Right atrium auricular region (tissue), 2 donors: ENCODE measurements around the gene C4orf46. TPM values are rescaled to one million over a fixed set of nuclear protein-coding genes. Genes with fewer than 3 reads are reported as not detected.

ENCODE experiments used
- DNase-seq: peaks from one replicate; pipeline ENCODE4 v3.0.0-alpha.2; 2019; ENCODE audit warnings: low spot score
- H3K27ac ChIP-seq, 2 donors: fragments of 200-600 bp; sonication (generic); 1 replicate in 1 of 2; 2 replicates in 1 of 2; pipeline ENCODE4 v1.5.1; 2016 to 2019
- H3K27me3 ChIP-seq, 2 donors: fragments of 200-600 bp; sonication (generic); one replicate each; pipeline versions ENCODE4 v1.5.1 to v1.6.0; 2017 to 2019
- H3K36me3 ChIP-seq: fragments of 200-600 bp; sonication (generic); one replicate; pipeline ENCODE4 v1.5.1; 2016
- H3K4me1 ChIP-seq, 2 donors: fragments of 200-600 bp; sonication (generic); one replicate each; pipeline versions ENCODE4 v1.5.1 to v1.6.0; 2017 to 2019
- H3K4me3 ChIP-seq, 2 donors: fragments of 200-600 bp; sonication (generic); 1 replicate in 1 of 2; 2 replicates in 1 of 2; pipeline ENCODE4 v1.5.1; 2017 to 2019; ENCODE audit warnings: mild to moderate bottlenecking in 1 of 2, moderate library complexity in 1 of 2
- H3K9me3 ChIP-seq, 2 donors: fragments of 200-600 bp; sonication (generic); one replicate each; pipeline ENCODE4 v1.5.1; 2019
- total RNA-seq, 2 donors: library from RNA; depleted of rRNA; stranded (reverse); fragments of >200 nt; gene quantifications; one replicate each; pipeline ENCODE4 v1.1.0, GENCODE V29; 2016
- TF ChIP-seq, protein P1 (sequence below), 2 donors: fragments of 200-600 bp; sonication (generic); IDR thresholded peaks; one replicate each; pipeline ENCODE4 v1.5.1; 2019; ENCODE audit warnings: antibody characterized with exemption in 2 of 2

The C4orf46 gene
- total RNA-seq, 2 donors from 2014 or later = 3.2 to 4.2 TPM

GRCh38 chr4:158624889-158625478 is 46.7 kb downstream of the C4orf46 start:
- Histone ChIP-seq H3K4me3 (no peak overlapping the region), H3K4me1 (no peaks in the 10 kb centered on the region), H3K27ac (peak overlapping the region in 1 of 2 donors; percentile 24), H3K27me3 (no peaks in the 10 kb centered on the region), H3K9me3 (no peaks in the 10 kb centered on the region), H3K36me3 (no peaks in the 10 kb centered on the region)
- TF ChIP-seq, protein P1, sequence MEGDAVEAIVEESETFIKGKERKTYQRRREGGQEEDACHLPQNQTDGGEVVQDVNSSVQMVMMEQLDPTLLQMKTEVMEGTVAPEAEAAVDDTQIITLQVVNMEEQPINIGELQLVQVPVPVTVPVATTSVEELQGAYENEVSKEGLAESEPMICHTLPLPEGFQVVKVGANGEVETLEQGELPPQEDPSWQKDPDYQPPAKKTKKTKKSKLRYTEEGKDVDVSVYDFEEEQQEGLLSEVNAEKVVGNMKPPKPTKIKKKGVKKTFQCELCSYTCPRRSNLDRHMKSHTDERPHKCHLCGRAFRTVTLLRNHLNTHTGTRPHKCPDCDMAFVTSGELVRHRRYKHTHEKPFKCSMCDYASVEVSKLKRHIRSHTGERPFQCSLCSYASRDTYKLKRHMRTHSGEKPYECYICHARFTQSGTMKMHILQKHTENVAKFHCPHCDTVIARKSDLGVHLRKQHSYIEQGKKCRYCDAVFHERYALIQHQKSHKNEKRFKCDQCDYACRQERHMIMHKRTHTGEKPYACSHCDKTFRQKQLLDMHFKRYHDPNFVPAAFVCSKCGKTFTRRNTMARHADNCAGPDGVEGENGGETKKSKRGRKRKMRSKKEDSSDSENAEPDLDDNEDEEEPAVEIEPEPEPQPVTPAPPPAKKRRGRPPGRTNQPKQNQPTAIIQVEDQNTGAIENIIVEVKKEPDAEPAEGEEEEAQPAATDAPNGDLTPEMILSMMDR (IDR thresholded peaks at IDR 0.05) = peak; percentile 61 to 76
- DNase-seq = no peak

GRCh38 chr4:158622251-158622650 is 49.4 kb downstream of the C4orf46 start:
- no peaks in the 10 kb centered on the region for H3K4me1 ChIP-seq
- no peaks in the 10 kb centered on the region for H3K27me3 ChIP-seq

DNA sequence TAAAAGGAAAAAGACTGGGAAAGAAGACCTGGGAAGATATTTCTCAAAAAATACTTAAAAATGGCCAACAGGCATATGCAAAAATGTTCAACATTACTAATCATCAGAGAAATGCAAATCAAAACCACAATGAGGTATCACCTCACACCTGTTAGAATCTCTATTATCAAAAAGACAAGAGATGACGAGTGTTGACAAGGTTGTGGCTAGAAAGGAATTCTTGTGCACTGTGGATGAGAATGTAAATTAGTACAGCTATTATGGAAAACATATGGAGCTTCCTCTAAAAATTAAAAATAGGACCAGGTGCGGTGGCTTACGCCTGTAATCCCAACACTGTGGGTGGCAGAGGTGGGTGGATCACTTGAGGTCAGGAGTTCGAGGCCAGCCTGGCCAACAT is 50.0 kb downstream of the C4orf46 start:
- no peak for DNase-seq
- Histone ChIP-seq H3K4me3 (no peak overlapping the region), H3K4me1 (no peaks in the 10 kb centered on the region), H3K9me3 (no peaks in the 10 kb centered on the region), H3K27ac (no peak overlapping the region), H3K27me3 (no peaks in the 10 kb centered on the region), H3K36me3 (no peaks in the 10 kb centered on the region)
- TF ChIP-seq, protein P1 (IDR thresholded peaks at IDR 0.05) = no peak

More at GRCh38 chr4:158622251-158622650, 49.4 kb downstream of the C4orf46 start:
- no peak for DNase-seq
- no peaks in the 10 kb centered on the region for H3K9me3 ChIP-seq
- TF ChIP-seq, protein P1 (IDR thresholded peaks at IDR 0.05) = no peak
- no peaks in the 10 kb centered on the region for H3K36me3 ChIP-seq
- no peak overlapping the region for H3K4me3 ChIP-seq
- no peak overlapping the region for H3K27ac ChIP-seq

GRCh38 chr4:158617956-158618355 is 53.7 kb downstream of the C4orf46 start:
- Histone ChIP-seq H3K9me3 (no peaks in the 10 kb centered on the region), H3K4me3 (no peak overlapping the region), H3K4me1 (no peaks in the 10 kb centered on the region), H3K27me3 (no peaks in the 10 kb centered on the region), H3K27ac (no peak overlapping the region), H3K36me3 (no peaks in the 10 kb centered on the region)
- no peak for DNase-seq
- TF ChIP-seq, protein P1 (IDR thresholded peaks at IDR 0.05) = no peak

Other genes with a start within 250 kb of the C4orf46 start
- gene RXFP1, start 150.0 kb downstream of the C4orf46 start, total RNA-seq = not detected
- gene ETFDH, start 409 bp upstream of the C4orf46 start, total RNA-seq = 100 to 1,000 TPM in 1 of 2 donors, 10 to 100 TPM in 1; 96.6 to 156 TPM
- gene PPID, start 51.5 kb upstream of the C4orf46 start, total RNA-seq = 10 to 100 TPM; 18.0 to 31.9 TPM
- gene FNIP2, start 97.1 kb upstream of the C4orf46 start, total RNA-seq = 10 to 100 TPM; 38.3 to 42.4 TPM